Iris pigment epithelial cell (primary cell): ENCODE measurements around the gene OR4C45.
A peak's percentile ranks its signal among the peaks of the same experiment; 100 is the strongest.
"Not testable (repeated sequence)": the region's sequence is repeated elsewhere in the genome, so short reads cannot be mapped to it uniquely, and the experiment has no call there.

Experiments
- DNase-seq: peaks from one replicate; pipeline ENCODE4 v3.0.0-alpha.2; 2011; ENCODE audit warnings: low read depth

The OR4C45 gene

DNA sequence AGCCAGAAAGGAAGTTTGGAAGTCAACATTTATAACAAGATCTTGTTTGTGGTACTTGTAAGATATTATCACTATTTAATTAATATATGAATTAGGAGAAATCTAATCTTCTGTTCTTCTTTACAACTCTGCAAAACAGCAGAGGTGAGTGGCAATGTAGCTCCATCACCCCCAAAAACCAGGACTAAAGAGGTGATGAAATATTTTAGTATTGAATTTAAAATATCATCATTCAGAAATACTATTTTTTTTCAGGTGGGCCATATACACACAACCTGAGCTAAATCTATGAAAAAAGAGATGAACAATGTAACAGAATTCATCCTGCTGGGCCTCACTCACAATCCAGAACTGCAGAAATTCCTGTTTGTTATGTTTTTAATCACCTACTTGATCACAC, at the start of gene OR4C45:
OR4C45 (plus strand) TSS at position 301 of the 400 bp plus-strand sequence.
- no peak for DNase-seq

- DNase-seq = peak; percentile 52
Observed at GRCh38 chr11:49995565-49995964, 37.1 kb upstream of the OR4C45 start.

DNA sequence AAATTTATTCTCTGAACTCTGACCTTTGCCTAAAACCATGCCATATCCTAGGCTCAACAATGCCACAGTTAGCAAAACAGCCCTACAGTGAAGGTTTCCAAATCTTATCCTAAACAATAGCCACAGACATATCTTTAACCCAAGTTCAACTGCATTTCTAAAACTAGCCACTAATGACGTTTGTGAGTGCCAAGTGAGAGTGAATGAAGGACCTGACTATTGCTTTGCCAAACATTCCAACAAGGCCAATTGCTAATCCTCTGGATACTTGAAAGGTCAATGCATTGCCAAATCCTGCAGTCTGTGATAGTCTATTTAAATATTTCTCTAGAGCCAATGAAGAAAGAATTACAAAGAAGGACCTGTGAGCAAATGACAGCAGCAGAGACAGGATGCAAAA, 2.5 kb upstream of the OR4C45 start:
- DNase-seq = no peak

DNA sequence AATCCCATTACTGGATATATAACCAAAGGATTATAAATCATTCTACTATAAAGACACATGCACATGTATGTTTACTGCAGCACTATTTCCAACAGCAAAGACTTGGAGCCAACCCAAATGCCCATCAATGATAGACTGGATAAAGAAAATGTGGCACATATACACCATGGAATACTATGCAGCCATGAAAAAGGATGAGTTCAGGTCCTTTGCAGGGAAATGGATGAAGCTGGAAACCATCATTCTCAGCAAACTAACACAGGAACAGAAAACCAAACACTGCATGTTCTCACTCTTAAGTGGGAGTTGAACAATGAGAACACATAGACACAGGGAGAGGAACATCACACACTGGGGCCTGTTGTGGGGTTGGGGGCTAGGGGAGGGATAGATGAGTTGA, 3.6 kb downstream of the OR4C45 start:
- not testable (repeated sequence) for DNase-seq

DNA sequence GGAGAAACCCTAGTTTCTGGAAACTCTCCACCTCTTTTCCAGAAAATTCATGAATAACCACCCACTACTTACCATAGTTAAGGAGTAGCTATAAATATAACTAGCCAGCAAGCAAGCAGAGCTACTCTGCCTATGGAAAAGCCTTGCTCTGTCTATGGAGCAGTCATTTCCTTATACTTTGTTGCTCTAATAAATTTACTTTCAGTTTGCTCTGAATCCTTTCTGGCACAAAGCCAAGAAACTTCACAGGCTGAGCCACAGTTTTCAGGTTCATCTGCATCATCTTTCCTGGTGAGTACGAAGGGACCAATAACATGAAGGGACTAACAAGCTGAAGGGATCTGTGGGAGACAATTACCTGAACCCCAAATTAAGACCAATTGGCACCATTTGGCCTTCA, 4.6 kb downstream of the OR4C45 start:
- DNase-seq = peak; percentile 0

- DNase-seq = no peak
Observed at GRCh38 chr11:50044647-50045046, 12.0 kb downstream of the OR4C45 start.

DNA sequence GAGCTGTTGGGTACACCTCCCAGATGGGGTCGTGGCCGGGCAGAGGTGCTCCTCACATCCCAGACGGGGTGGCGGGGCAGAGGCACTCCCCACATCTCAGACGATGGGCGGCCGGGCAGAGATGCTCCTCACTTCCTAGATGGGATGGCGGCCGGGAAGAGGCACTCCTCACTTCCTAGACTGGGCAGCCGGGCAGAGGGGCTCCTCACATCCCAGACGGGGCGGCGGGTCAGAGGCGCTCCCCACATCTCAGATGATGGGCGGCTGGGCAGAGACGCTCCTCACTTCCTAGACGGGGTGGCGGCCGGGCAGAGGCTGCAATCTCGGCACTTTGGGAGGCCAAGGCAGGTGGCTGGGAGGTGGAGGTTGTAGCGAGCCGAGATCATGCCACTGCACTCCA, 30.4 kb downstream of the OR4C45 start:
- DNase-seq = not testable (repeated sequence)

DNA sequence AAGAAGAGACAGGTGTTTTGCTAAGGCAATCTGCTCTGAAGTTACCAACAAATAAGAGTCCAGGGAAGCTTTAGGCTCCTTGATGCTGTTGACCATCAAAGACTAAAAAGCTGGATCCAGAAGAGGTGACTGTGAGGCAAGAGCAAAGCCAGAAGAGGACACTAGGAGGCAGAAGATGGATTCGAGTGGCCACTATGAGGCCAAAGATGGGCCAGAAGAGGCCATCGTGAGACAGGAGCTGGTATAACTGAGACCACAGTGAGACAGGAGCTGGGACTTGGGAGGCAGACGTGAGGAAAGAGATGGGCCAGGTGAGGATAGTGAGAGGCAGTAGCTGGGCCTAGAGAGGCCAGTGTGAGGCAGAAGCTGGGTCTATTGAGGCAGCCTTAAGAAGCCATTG, 37.7 kb downstream of the OR4C45 start:
- DNase-seq = no peak

- DNase-seq = no peak
Observed at GRCh38 chr11:50071584-50072225, 39.0 kb downstream of the OR4C45 start.

- no peak for DNase-seq
Observed at GRCh38 chr11:50072226-50073112, 39.8 kb downstream of the OR4C45 start.

DNA sequence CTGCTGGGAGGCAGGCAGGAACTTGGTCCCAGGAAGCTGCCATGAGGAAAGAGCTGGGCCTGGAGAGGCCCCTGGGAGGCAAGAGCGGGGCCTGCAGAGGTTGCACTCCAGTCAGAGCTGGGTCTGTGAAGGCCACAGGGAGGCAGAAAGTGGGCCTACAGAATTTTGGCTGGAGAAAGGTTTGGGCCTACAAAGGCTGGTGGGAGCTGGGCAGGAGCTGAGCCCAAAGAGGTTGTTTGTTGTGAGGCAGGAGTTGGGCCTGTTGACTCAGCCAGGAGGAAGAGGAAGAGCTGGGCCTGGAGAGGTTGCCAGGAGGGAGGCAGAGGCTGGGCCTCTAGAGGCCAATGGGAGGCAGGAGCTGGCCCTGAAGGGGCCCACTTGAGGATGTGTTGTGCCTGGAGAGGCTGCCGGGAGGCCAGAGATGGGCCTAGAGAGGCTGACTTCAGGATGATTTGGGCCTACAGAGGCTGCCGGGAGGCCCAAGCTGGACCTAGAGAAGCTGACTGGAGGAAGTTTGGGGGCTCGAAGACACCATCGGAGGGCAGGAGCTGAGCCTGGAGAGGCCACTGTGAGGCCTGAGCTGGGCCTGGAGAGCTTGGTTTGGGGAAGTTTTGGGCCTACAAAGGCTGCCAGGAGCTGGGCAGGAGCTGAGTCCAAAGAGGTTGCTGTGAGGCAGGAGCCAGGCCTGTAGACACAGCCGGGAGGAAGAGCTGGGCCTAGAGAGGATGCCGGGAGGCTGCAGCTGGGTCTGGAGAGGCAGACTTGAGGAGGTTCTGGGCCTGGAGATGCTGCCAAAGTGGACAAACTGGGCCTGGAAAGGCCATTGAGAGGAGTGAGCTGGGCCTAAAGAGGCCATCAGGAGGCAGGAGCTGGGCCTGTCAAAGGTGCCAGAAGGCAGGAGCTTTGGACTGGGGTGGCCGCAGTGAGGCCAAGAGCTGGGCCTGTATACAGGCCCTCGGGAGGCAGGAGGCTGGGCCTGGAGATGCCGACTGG, 40.7 kb downstream of the OR4C45 start:
- DNase-seq = no peak

DNA sequence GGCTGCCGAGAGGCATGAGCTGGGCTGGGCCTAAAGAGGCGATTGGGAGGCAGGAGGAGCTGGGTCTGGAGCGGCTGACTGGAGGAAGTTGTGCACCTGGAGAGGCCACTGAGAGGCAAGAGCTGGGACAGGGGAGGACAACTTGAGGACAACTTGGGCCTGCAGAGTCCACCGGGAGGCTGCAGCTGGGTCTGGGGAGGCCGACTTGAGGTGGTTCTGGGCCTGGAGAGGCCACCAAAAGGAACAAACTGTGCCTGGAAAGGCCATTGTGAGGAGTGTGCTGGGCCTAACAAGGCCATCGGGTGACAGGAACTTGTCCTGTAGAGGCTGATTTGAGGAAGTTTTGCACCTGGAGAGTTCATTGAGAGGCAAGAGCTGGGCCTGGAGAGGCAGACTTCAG, 41.5 kb downstream of the OR4C45 start:
- no peak for DNase-seq

DNA sequence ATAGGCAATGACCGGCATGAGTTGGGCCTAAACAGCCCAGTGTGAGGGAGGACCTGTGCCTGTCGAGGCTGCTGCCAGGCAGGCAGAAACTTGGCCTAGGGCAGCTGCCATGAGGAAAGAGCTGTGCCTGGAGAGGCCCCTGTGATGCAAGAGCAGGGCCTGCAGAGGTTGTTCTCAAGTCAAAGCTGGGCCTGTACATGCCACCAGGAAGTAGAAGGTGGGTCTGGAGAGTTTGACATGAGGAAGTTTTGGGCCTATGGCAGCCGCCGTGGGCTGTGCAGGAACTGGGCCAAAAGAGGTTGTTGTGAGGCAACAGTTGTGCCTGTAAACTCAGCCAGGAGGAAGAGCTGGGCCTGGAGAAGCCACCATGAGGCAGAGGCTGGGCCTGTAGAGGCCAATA, 43.2 kb downstream of the OR4C45 start:
- no peak for DNase-seq

DNA sequence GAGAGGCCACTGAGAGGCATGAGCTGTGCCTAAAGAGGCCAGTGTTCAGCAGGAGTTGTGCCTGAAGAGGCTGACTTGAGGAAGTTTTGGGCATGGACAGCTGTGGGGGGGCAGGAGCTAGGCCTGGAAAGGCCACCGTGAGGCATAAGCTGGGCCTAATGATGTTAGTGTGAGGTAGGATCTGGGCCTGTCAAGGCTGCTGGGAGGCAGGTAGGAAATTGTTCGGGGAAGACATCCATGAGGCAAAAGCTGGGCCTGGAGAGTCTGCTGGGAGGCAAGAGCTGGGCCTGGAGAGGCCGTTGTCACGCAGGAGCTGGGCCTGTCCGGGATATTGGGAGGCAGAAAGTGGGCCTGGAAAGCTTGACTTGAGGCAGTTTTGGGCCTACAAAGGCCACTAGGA, 44.9 kb downstream of the OR4C45 start:
- DNase-seq = no peak

- no peak for DNase-seq
Observed at GRCh38 chr11:50078001-50078400, 45.3 kb downstream of the OR4C45 start.

GRCh38 chr11:50078946-50079345, 46.3 kb downstream of the OR4C45 start:
- DNase-seq = peak; percentile 48

DNA sequence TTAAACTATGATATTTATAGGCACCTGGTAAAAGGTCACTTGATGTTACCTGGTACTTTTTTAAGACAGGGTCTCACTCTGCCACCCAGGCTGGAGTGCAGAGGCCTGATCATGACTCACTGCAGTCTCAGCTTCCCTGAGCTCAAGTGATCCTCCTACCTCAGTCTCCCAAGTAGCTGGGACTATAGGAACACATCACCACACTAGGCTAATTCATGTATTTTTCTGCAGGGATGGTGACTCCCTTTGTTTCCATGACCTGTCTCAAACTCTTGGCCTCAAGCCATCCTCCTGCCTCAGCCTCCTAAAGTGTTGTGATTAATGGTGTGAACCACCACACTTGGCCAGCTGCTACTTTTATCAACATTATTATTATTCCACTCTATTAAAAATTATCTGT, 47.6 kb downstream of the OR4C45 start:
- DNase-seq = no peak
